Astrocyte (in vitro differentiated cells and primary cell): ENCODE results near the gene CMSS1.

Experiments used
- EZH2 ChIP-seq: IDR thresholded peaks from 2 replicates; pipeline ENCODE4 v1.6.1; 2012; ENCODE audit warnings: mild to moderate bottlenecking, low read length, inconsistent platforms; ENCODE audit not compliant: insufficient read depth
- TF ChIP-seq, protein P1 (sequence below): IDR thresholded peaks from 2 replicates; pipeline ENCODE4 v1.5.1; 2011; ENCODE audit warnings: low read depth, mild to moderate bottlenecking, inconsistent platforms, low read length, moderate library complexity; ENCODE audit not compliant: insufficient read depth

DNA sequence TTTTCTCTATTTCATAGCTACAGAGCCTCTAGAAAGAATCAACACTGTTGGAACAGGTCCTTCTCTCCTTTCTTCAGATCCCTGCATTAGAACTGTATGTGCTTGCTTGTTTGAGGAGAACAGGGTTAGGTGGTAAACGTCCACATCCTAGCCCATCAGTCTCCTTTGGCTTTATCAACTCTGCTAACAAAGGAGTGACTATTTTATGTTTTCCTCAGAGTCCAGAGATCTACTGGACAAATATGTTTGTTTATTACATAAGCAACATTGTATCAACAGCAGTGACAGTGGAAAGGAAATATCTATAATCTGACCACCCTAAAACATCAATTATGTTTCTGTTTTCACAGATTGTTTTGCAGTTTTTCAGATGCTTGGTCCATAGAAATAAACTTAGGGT is 39.6 kb downstream of the CMSS1 start:
- no peak for TF ChIP-seq EZH2
- TF ChIP-seq, protein P1, sequence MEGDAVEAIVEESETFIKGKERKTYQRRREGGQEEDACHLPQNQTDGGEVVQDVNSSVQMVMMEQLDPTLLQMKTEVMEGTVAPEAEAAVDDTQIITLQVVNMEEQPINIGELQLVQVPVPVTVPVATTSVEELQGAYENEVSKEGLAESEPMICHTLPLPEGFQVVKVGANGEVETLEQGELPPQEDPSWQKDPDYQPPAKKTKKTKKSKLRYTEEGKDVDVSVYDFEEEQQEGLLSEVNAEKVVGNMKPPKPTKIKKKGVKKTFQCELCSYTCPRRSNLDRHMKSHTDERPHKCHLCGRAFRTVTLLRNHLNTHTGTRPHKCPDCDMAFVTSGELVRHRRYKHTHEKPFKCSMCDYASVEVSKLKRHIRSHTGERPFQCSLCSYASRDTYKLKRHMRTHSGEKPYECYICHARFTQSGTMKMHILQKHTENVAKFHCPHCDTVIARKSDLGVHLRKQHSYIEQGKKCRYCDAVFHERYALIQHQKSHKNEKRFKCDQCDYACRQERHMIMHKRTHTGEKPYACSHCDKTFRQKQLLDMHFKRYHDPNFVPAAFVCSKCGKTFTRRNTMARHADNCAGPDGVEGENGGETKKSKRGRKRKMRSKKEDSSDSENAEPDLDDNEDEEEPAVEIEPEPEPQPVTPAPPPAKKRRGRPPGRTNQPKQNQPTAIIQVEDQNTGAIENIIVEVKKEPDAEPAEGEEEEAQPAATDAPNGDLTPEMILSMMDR, result no peak
